NB4 (cell line): Measurements from ENCODE around the gene IQGAP3.

Experiments
- CTCF ChIP-seq: IDR thresholded peaks from one replicate; pipeline ENCODE4 v1.5.1; 2012; ENCODE audit warnings: low read depth, low read length
- MAX ChIP-seq: IDR thresholded peaks from 2 replicates; pipeline ENCODE4 v1.6.1; 2011; ENCODE audit warnings: low read depth, low read length
- POLR2A ChIP-seq: IDR thresholded peaks from 2 replicates; pipeline ENCODE4 v1.6.1; 2011; ENCODE audit warnings: mild to moderate bottlenecking; ENCODE audit not compliant: insufficient read length; ENCODE audit errors: extremely low read depth

- TF ChIP-seq POLR2A (no peak), CTCF (no peak), MAX (no peak)
Measured at GRCh38 chr1:156495401-156496140, 76.8 kb downstream of the IQGAP3 start.
